Measurements from ENCODE around the gene KCNIP4. TPM values are rescaled to one million over a fixed set of nuclear protein-coding genes. Genes with fewer than 3 reads are reported as not detected.

The KCNIP4 gene
- total and polyA plus RNA-seq, 2 experiments from 2014 or later = 0.14 to 0.63 TPM

DNA sequence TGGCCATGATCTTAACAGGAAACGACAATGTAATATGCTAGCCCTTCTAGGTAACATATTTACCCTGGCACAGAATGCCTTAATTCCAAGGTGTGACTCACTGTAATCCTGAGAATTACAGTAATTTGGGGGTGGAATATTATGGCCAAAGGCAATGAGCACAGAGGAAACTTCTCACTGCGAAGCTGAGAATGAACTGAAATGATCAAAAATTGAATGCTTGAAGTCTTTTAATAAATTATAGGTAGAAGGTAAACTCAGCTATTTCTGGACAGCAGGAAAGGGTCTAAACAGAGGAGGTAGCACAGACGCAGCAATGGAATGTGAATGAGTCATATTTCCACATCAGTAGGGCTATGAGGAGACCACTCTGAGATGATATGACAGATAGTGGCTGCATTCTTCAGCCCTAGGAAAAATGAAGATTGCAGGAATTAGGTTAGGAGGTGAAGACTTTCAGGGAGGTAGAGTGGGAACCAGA is 935.7 kb downstream of the KCNIP4 start (continued):
- TF ChIP-seq ZNF462 (CRISPR knock-in tag; IDR thresholded peaks at IDR 0.05) = no peak
- no peak for TF ChIP-seq ZNF331 (CRISPR knock-in tag; IDR thresholded peaks at IDR 0.05; ENCODE audit: low read depth)
- no peak for TF ChIP-seq ZNF114 (CRISPR knock-in tag; IDR thresholded peaks at IDR 0.05)

DNA sequence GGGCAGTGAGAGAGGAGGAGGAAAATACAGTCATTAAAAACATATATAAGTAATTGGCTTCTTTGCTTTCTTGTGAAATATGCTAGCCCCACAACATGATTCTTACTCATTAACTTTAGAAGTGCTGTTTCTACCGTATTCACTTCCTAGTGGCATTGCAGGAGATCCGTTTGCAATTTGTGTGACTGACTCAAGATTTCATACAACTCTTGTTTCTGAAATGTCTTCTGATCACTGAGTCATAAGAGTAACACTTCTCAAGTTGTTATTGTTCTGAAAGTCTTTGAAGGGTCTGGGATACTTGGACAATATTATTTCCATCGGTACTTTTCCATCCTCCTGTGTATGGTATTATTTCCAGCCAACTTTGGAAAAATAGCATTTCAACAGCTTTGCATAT is 937.5 kb downstream of the KCNIP4 start:
- Histone ChIP-seq H2AFZ (no peak overlapping the region), H3K9me2 (ENCODE audit: insufficient read depth) (peaks cover 11% of the 10 kb centered on the region; the same call in 1 of the 2 replicates), H3K27me3 (ENCODE audit: insufficient read depth) (no peaks in the 10 kb centered on the region), H3F3A (replicated peaks; ENCODE audit: low read depth) (no peaks in the 10 kb centered on the region), H3K79me2 (replicated peaks; ENCODE audit: insufficient read depth) (no peaks in the 10 kb centered on the region), H3K4me3 (no peak overlapping the region), H3K27ac (ENCODE audit: low read depth) (no peak overlapping the region), H4K20me1 (replicated peaks; ENCODE audit: insufficient read depth) (no peaks in the 10 kb centered on the region), H3K4me2 (no peak overlapping the region), H3K4me1 (ENCODE audit: insufficient read depth) (no peaks in the 10 kb centered on the region), H3K36me3 (ENCODE audit: insufficient read depth) (no peaks in the 10 kb centered on the region)
- H3K9me3 Mint-ChIP-seq = no peaks in the 10 kb centered on the region
- DNase-seq (ENCODE audit: low spot score) (no peak), ATAC-seq (no peak)
- H3K4me1 Mint-ChIP-seq = no peaks in the 10 kb centered on the region
- no peaks in the 10 kb centered on the region for H3K36me3 Mint-ChIP-seq (ENCODE audit: low read depth)
- TF ChIP-seq STAT1 (IDR thresholded peaks at IDR 0.05; ENCODE audit: unreplicated experiment) (no peak), CREB1 (CRISPR knock-in tag; IDR thresholded peaks at IDR 0.05; ENCODE audit: low read depth) (no peak), ZNF331 (CRISPR knock-in tag; IDR thresholded peaks at IDR 0.05; ENCODE audit: low read depth) (no peak), CTCF (conservative IDR thresholded peaks at IDR 0.05; ENCODE audit: low read depth in 2 of 2) (no peak), EZH2 (IDR thresholded peaks at IDR 0.05; ENCODE audit: low read depth, unreplicated experiment) (no peak), REST (IDR thresholded peaks at IDR 0.05; ENCODE audit: unreplicated experiment) (no peak), NANOG (IDR thresholded peaks at IDR 0.05; ENCODE audit: borderline replicate concordance) (no peak)
- TF ChIP-seq, protein P1, sequence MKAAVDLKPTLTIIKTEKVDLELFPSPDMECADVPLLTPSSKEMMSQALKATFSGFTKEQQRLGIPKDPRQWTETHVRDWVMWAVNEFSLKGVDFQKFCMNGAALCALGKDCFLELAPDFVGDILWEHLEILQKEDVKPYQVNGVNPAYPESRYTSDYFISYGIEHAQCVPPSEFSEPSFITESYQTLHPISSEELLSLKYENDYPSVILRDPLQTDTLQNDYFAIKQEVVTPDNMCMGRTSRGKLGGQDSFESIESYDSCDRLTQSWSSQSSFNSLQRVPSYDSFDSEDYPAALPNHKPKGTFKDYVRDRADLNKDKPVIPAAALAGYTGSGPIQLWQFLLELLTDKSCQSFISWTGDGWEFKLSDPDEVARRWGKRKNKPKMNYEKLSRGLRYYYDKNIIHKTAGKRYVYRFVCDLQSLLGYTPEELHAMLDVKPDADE (IDR thresholded peaks at IDR 0.05) = no peak
- no peak overlapping the region for H3K4me3 Mint-ChIP-seq
- H3K27me3 Mint-ChIP-seq (ENCODE audit: insufficient read depth, low read depth, poor library complexity) = no peaks in the 10 kb centered on the region
- H3K27ac Mint-ChIP-seq = no peak overlapping the region
